ENCODE measurements around the gene ADAM10. TPM values are rescaled to one million over a fixed set of nuclear protein-coding genes. Genes with fewer than 3 reads are reported as not detected.

Gene ADAM10
- total RNA-seq, 6 experiments from 2014 or later, result 155 to 227 (median 196) TPM

- TF ChIP-seq, protein P1, sequence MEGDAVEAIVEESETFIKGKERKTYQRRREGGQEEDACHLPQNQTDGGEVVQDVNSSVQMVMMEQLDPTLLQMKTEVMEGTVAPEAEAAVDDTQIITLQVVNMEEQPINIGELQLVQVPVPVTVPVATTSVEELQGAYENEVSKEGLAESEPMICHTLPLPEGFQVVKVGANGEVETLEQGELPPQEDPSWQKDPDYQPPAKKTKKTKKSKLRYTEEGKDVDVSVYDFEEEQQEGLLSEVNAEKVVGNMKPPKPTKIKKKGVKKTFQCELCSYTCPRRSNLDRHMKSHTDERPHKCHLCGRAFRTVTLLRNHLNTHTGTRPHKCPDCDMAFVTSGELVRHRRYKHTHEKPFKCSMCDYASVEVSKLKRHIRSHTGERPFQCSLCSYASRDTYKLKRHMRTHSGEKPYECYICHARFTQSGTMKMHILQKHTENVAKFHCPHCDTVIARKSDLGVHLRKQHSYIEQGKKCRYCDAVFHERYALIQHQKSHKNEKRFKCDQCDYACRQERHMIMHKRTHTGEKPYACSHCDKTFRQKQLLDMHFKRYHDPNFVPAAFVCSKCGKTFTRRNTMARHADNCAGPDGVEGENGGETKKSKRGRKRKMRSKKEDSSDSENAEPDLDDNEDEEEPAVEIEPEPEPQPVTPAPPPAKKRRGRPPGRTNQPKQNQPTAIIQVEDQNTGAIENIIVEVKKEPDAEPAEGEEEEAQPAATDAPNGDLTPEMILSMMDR (IDR thresholded peaks at IDR 0.05), result no peak
- H3K9me3 Mint-ChIP-seq, result no peaks in the 10 kb centered on the region
- DNase-seq, result no peak
- H3K4me1 Mint-ChIP-seq (ENCODE audit: low read depth), result no peaks in the 10 kb centered on the region
- no peak overlapping the region for H3K27ac Mint-ChIP-seq
- H3K4me3 Mint-ChIP-seq, result no peak overlapping the region
- H3K27me3 Mint-ChIP-seq (ENCODE audit: insufficient read depth), result peaks cover 7% of the 10 kb centered on the region; the same call in 1 of the 2 replicates
- H3K36me3 Mint-ChIP-seq (ENCODE audit: low read depth), result no peaks in the 10 kb centered on the region
Measured at GRCh38 chr15:58573270-58573669, 176.2 kb downstream of the ADAM10 start.

DNA sequence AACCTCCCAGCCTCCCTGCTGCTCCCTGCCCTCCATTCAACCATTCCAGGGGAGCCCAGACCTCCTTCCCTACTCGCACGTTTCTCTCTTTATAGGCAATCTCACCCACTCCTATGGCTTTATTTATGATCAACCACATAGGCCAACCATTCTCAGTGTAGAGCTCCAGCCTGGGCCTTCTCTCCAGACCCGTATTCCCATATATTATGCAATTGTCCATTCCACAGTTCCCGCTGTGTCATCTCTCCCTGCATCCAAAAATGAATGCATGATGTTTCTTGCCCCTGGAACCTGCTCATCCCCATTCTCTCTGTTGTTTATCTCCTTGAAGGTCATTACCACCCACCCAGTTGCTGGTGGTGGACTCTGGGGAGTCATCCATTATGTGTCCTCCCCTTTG is 177.0 kb downstream of the ADAM10 start:
- DNase-seq, result no peak
- no peaks in the 10 kb centered on the region for H3K9me3 Mint-ChIP-seq
- no peak overlapping the region for H3K4me3 Mint-ChIP-seq
- H3K27me3 Mint-ChIP-seq (ENCODE audit: insufficient read depth), result peaks cover 7% of the 10 kb centered on the region; the same call in 1 of the 2 replicates
- H3K36me3 Mint-ChIP-seq (ENCODE audit: low read depth), result no peaks in the 10 kb centered on the region
- TF ChIP-seq, protein P1 (IDR thresholded peaks at IDR 0.05), result no peak
- no peaks in the 10 kb centered on the region for H3K4me1 Mint-ChIP-seq (ENCODE audit: low read depth)
- no peak overlapping the region for H3K27ac Mint-ChIP-seq

GRCh38 chr15:58571491-58571890 is 178.0 kb downstream of the ADAM10 start:
- Mint-ChIP-seq H3K4me3 (no peak overlapping the region), H3K36me3 (ENCODE audit: low read depth) (no peaks in the 10 kb centered on the region), H3K9me3 (no peaks in the 10 kb centered on the region), H3K4me1 (ENCODE audit: low read depth) (no peaks in the 10 kb centered on the region), H3K27me3 (ENCODE audit: insufficient read depth) (peaks cover 7% of the 10 kb centered on the region; the same call in 1 of the 2 replicates), H3K27ac (no peak overlapping the region)
- TF ChIP-seq, protein P1 (IDR thresholded peaks at IDR 0.05), result no peak
- DNase-seq, result no peak

DNA sequence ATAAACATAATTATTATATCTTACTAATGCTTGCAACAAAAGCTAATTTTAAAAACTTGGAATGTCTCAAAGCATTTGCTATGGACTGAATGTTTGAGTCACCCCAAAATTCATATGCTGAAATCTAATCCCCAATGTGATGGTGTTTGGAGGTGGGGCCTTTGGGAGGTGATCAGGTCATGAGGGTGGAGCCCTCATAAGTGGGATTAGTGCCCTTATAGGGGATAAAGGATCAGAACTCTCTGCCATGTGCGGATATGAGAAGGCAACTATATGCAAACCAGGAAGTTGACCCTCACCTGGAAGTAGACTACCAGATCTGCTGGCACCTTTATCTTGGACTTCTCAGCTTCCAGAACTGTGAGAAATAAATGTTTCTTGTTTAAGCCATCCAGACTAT is 180.1 kb downstream of the ADAM10 start:
- no peak overlapping the region for H3K4me3 Mint-ChIP-seq
- H3K27me3 Mint-ChIP-seq (ENCODE audit: insufficient read depth), result peaks cover 9% of the 10 kb centered on the region
- H3K27ac Mint-ChIP-seq, result no peak overlapping the region
- no peaks in the 10 kb centered on the region for H3K4me1 Mint-ChIP-seq (ENCODE audit: low read depth)
- H3K36me3 Mint-ChIP-seq (ENCODE audit: low read depth), result no peaks in the 10 kb centered on the region
- no peak for DNase-seq
- TF ChIP-seq, protein P1 (IDR thresholded peaks at IDR 0.05), result no peak
- no peaks in the 10 kb centered on the region for H3K9me3 Mint-ChIP-seq

DNA sequence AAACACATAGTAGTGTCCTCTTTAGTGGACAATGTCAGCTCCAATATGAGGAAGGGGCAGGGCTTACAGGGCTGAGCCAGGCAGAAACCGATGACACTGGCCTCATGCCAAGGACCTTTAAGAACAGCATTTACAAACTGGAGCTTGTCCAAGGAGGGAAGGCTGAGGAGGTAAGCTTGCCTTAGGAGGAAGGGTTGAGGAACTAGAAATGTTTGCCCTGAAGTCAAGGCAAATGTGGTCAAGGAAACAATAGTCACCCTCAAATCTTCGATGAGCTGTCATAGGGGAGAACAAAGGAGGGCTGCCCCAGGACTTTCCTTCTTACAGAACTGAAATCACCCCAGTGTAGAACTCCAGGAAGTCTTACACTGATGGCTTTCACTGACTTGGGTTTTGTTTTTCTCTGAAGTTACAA is 181.3 kb downstream of the ADAM10 start:
- no peak for DNase-seq
- TF ChIP-seq, protein P1 (IDR thresholded peaks at IDR 0.05), result no peak
- Mint-ChIP-seq H3K4me1 (ENCODE audit: low read depth) (no peaks in the 10 kb centered on the region), H3K36me3 (ENCODE audit: low read depth) (no peaks in the 10 kb centered on the region), H3K9me3 (no peaks in the 10 kb centered on the region), H3K27ac (no peak overlapping the region), H3K4me3 (no peak overlapping the region), H3K27me3 (ENCODE audit: insufficient read depth) (peaks cover 14% of the 10 kb centered on the region)

- Mint-ChIP-seq H3K27ac (no peak overlapping the region), H3K4me1 (ENCODE audit: low read depth) (no peaks in the 10 kb centered on the region), H3K4me3 (no peak overlapping the region), H3K36me3 (ENCODE audit: low read depth) (no peaks in the 10 kb centered on the region), H3K9me3 (no peaks in the 10 kb centered on the region), H3K27me3 (ENCODE audit: insufficient read depth) (peaks cover 14% of the 10 kb centered on the region)
- DNase-seq, result no peak
- TF ChIP-seq, protein P1 (IDR thresholded peaks at IDR 0.05), result no peak
Measured at GRCh38 chr15:58566029-58566428, 183.5 kb downstream of the ADAM10 start.
